ENCODE results near the gene ARHGEF28. TPM values are rescaled to one million over a fixed set of nuclear protein-coding genes. Genes with fewer than 3 reads are reported as not detected.
A peak's percentile ranks its signal among the peaks of the same experiment; 100 is the strongest.

The ARHGEF28 gene
- total and polyA plus RNA-seq, 8 donors: 13.9 to 156 (median 55.7) TPM

- DNase-seq: no peak
- no peak for TF ChIP-seq EP300 (IDR thresholded peaks at IDR 0.05)
- TF ChIP-seq, protein P1, sequence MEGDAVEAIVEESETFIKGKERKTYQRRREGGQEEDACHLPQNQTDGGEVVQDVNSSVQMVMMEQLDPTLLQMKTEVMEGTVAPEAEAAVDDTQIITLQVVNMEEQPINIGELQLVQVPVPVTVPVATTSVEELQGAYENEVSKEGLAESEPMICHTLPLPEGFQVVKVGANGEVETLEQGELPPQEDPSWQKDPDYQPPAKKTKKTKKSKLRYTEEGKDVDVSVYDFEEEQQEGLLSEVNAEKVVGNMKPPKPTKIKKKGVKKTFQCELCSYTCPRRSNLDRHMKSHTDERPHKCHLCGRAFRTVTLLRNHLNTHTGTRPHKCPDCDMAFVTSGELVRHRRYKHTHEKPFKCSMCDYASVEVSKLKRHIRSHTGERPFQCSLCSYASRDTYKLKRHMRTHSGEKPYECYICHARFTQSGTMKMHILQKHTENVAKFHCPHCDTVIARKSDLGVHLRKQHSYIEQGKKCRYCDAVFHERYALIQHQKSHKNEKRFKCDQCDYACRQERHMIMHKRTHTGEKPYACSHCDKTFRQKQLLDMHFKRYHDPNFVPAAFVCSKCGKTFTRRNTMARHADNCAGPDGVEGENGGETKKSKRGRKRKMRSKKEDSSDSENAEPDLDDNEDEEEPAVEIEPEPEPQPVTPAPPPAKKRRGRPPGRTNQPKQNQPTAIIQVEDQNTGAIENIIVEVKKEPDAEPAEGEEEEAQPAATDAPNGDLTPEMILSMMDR (IDR thresholded peaks at IDR 0.05): no peak
- TF ChIP-seq POLR2AphosphoS5 (IDR thresholded peaks at IDR 0.05): no peak
- TF ChIP-seq POLR2A (IDR thresholded peaks at IDR 0.05): no peak
- no peaks in the 10 kb centered on the region for H3K9me3 ChIP-seq
- peaks cover 0 to 69% (median 49%) of the 10 kb centered on the region in 4 donors for H3K36me3 ChIP-seq
- no peaks in the 10 kb centered on the region for H3K4me1 ChIP-seq
- H3K27ac ChIP-seq: no peak overlapping the region
- intact Hi-C loops (cut with DNase I; ENCODE audit: low total_unique reads): no loop called here
- H3K27me3 ChIP-seq: no peaks in the 10 kb centered on the region
- 87 to 98% (median 92%) methylated on average over 3 of the region's 3 CpGs for WGBS, 5 donors
- no peak overlapping the region for H3K4me3 ChIP-seq
Measured at GRCh38 chr5:73863876-73864275, 237.9 kb downstream of the ARHGEF28 start.

- Histone ChIP-seq H3K27ac (no peak overlapping the region), H3K27me3 (no peaks in the 10 kb centered on the region), H3K36me3 (peaks cover 0 to 71% (median 52%) of the 10 kb centered on the region in 4 donors), H3K9me3 (no peaks in the 10 kb centered on the region), H3K4me3 (no peak overlapping the region), H3K4me1 (no peaks in the 10 kb centered on the region)
- no peak for DNase-seq
- TF ChIP-seq, protein P1 (IDR thresholded peaks at IDR 0.05): no peak
- no peak for TF ChIP-seq POLR2A (IDR thresholded peaks at IDR 0.05)
- TF ChIP-seq POLR2AphosphoS5 (IDR thresholded peaks at IDR 0.05): no peak
- no peak for TF ChIP-seq EP300 (IDR thresholded peaks at IDR 0.05)
- WGBS, 5 donors: 89 to 100% (median 92%) methylated on average over 1 of the region's 1 CpG
- intact Hi-C loops (cut with DNase I; ENCODE audit: low total_unique reads): no loop called here
Measured at GRCh38 chr5:73865315-73865714, 239.3 kb downstream of the ARHGEF28 start.

- H3K4me3 ChIP-seq: no peak overlapping the region
- no peaks in the 10 kb centered on the region for H3K4me1 ChIP-seq
- peaks cover 0 to 80% (median 63%) of the 10 kb centered on the region in 4 donors for H3K36me3 ChIP-seq
- H3K9me3 ChIP-seq: no peaks in the 10 kb centered on the region
- intact Hi-C loops (cut with DNase I; ENCODE audit: low total_unique reads): no loop called here
- no peak for DNase-seq
- no peak overlapping the region for H3K27ac ChIP-seq
- 84 to 88% (median 86%) methylated on average over 5 of the region's 5 CpGs for WGBS, 5 donors
- no peak for TF ChIP-seq POLR2AphosphoS5 (IDR thresholded peaks at IDR 0.05)
- no peak for TF ChIP-seq POLR2A (IDR thresholded peaks at IDR 0.05)
- TF ChIP-seq EP300 (IDR thresholded peaks at IDR 0.05): no peak
- TF ChIP-seq, protein P1 (IDR thresholded peaks at IDR 0.05): no peak
- no peaks in the 10 kb centered on the region for H3K27me3 ChIP-seq
Measured at GRCh38 chr5:73867345-73868335, 241.6 kb downstream of the ARHGEF28 start.

DNA sequence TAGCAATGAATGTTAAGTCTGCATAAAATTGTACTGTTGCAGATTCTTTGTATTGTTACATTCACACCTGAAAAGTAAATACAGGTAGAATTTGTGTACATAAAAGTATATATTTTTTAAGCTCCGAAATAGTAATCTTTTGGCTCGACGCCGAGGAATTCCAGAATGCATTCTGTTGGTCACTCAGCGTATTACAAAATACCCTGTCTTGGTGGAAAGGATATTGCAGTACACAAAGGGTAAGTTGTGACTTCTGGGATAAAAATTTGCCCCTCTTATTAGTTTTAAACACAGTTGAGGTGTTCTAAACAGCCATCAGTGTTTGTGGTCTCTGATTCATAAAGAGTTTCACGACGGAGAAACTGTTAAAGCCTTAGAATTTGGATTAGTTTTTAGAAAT lies 257.6 kb downstream of the ARHGEF28 start:
- TF ChIP-seq, protein P1 (IDR thresholded peaks at IDR 0.05): no peak
- no peak for TF ChIP-seq POLR2AphosphoS5 (IDR thresholded peaks at IDR 0.05)
- no peak for TF ChIP-seq EP300 (IDR thresholded peaks at IDR 0.05)
- TF ChIP-seq POLR2A (IDR thresholded peaks at IDR 0.05): no peak
- intact Hi-C loops (cut with DNase I; ENCODE audit: low total_unique reads): no loop called here
- Histone ChIP-seq H3K4me1 (peaks cover 0 to 6% (median 0%) of the 10 kb centered on the region in 4 donors), H3K4me3 (no peak overlapping the region), H3K9me3 (no peaks in the 10 kb centered on the region), H3K36me3 (peaks cover 0 to 33% (median 23%) of the 10 kb centered on the region in 4 donors), H3K27me3 (no peaks in the 10 kb centered on the region), H3K27ac (no peak overlapping the region)
- DNase-seq: peak in 1 of 2 donors; percentile 33
- WGBS, 5 donors: 44 to 71% (median 64%) methylated on average over 7 of the region's 7 CpGs
